Stimulated activated CD4-positive, alpha-beta T cell treated with anti-CD3 and anti-CD28 coated beads, Interleukin-4, amount 100 ng/mL, for 48 hours (primary cell): Measurements from ENCODE around the gene OR6C6.
"Not testable (repeated sequence)": the region's sequence is repeated elsewhere in the genome, so short reads cannot be mapped to it uniquely, and the experiment has no call there.

Experiments used
- DNase-seq, 2 donors: peaks; one replicate each; pipeline ENCODE4 v3.0.0-alpha.2; 2020; ENCODE audit warnings: low read depth in 2 of 2

OR6C6 gene

DNA sequence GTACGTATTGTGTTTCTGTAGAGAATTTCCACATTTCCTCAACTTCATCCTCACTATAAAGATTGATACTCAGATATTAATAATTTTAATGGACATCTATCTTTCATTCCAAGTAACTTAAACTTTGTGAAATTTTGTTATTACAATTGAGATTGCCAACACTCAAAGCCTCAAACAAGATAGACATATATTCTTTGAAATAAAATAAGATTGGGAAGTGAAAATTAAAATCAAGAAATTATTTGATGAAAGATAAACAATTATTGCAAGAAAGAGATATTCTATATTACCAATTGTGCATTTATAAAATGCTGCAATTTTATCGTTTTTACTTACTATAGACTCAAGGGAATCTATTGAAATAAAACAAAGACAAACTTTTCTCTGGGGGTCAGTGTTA lies at the start of gene OR6C6:
Gene OR6C6 (minus strand): TSS at position 101 of the 400 bp plus-strand sequence. CDS start 1,337 bp downstream, outside the sequence.
- DNase-seq = no peak

GRCh38 chr12:55336002-55336401 lies 39.6 kb upstream of the OR6C6 start:
- no peak for DNase-seq

DNA sequence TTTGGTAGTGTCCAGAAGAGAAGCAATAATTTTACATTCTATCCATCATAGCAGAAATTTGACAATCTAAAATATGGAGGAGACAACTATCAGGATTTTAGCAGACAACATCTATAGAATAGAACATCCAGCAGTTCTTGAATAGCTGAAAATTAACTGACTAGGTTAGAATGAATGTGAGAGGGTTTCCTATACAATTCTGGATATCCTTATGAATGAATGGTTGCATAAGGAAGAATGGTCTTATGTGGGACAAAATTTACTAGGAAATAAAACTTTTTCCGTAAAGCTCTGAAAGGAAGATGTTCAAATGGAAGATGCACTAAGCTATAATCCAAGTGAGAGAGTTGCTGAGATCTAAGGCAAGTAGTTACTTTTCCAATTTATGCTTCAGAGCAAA lies 34.1 kb upstream of the OR6C6 start, which contains the start of gene OR6C3:
Gene OR6C3 (plus strand): TSS at position 301 of the 400 bp plus-strand sequence. CDS start 955 bp downstream, outside the sequence.
- no peak for DNase-seq

DNA sequence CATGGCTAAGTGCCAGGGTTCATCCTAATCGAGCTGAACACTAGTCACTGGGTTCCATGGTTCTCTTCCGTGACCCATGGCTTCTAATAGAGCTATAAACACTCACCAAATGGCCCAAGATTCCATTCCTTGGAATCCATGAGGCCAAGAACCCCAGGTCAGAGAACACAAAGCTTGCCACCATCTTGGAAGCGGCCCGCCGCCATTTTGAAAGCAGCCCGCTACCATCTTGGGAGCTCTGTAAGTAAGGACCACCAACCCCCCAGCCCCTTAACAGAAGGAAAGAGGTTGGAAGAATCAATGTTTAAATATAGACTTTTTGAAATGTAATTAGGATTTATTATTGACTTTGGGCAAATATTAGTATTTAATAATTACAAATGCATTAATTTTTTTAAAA lies 29.4 kb upstream of the OR6C6 start:
- DNase-seq = not testable (repeated sequence)

DNA sequence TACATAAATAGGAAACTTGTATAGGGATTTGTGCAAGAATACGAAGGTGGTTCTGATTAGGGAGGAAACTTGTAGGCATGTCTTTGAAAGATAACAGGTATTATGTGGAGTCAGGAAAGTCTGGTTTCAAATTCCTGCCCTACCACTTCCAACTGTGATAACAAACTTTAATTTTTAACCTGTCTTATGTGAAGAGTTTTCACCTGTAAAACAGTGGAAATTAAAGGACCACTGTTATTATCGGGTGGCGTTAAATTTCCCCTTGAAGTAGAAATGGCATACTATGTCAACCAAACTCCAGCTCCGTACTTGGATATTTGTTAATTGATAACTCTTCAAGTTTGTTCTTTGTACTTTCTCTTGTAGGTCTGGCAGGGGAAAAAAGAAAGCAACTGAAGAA lies 23.8 kb upstream of the OR6C6 start:
- no peak for DNase-seq

DNA sequence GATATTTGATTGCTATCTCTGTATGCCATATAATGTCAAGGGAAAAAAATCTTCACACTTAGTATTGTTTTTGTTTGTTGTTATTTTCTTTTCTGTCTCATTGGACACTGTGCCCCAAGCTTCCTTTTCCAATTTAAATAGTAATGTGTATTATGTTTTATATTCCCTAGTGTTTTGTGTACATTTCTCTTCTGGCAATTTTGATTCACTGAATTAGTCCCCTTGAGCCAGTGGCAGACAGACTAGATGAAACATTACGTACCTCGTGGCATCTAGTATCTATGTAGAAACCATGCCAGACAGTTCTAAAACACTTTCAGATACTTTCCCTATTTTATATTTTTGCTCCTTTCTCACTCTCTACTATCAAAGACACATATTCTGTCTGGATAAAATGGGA lies 17.7 kb upstream of the OR6C6 start, which contains the start of gene OR6C1:
Gene OR6C1 (plus strand): TSS at position 301 of the 400 bp plus-strand sequence. CDS start 6,257 bp downstream, outside the sequence.
- no peak for DNase-seq

GRCh38 chr12:55289999-55290398 lies 6.4 kb downstream of the OR6C6 start:
- DNase-seq = no peak

- no peak for DNase-seq
Measured at GRCh38 chr12:55280991-55281390, 15.4 kb downstream of the OR6C6 start.

DNA sequence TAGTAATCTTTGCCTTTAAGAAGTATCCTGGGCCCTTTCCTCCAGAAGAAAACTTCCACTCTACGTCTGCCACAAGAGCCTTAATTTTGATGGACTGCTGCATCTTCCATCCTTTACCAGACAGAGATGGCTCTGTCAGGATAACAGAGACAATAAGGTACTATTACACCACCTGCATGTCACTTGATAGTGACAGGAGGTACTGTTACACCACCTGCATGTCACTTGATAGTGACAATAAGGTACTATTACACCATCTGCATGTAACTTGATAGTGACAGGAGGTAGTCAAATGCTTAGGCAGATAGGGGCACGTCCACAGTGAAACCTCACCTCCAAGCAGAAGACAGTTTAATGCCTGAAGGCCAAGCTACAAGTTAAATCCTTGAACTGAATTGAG lies 38.1 kb downstream of the OR6C6 start:
- no peak for DNase-seq

DNA sequence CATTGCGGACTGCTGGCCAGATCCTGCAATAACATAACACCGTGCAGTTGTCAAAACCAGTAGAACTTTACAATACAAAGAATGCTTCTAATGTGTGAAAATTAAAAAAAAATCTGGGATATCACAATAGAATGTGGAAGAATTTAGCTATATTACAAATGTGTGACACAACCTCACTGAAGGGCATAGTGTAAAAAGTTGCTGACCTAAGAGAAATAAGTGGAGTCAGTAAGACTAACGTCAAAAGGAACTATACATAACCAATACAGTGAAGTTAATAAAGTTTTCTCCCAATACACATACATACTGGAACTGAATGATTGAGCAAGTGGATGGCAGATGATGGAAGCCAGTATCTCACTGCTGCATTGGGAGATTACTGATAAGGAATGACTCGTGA lies 39.5 kb downstream of the OR6C6 start:
- DNase-seq = no peak

- no peak for DNase-seq
Measured at GRCh38 chr12:55253281-55253680, 43.1 kb downstream of the OR6C6 start.

- no peak for DNase-seq
Measured at GRCh38 chr12:55250944-55251343, 45.4 kb downstream of the OR6C6 start.

- DNase-seq = no peak
Measured at GRCh38 chr12:55246159-55246558, 50.2 kb downstream of the OR6C6 start.

DNA sequence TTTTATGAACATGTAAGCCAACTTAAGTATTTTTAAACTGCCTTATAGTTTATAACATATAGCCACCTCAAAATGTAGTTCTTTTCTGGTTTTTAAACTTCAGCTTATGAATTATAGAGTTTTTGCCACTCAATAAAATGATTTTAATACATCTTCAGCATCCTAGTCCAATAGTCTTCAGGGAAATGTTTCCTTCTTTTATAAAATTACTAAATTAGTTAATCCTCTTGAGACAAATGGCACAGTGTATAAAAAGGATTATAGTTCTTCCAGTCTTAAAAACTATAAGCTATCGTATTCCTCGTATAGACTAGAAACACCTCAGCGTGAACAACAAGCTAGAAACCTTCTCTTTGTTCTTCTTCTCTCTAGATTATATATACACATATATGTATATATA lies 52.1 kb downstream of the OR6C6 start, which contains the start of gene OR6C74:
Gene OR6C74 (plus strand): TSS at position 301 of the 400 bp plus-strand sequence. CDS start 2,679 bp downstream, outside the sequence.
- no peak for DNase-seq
